Measurements from ENCODE around the gene AOPEP.
A peak's percentile ranks its signal among the peaks of the same experiment; 100 is the strongest.

The AOPEP gene

GRCh38 chr9:95048225-95049087, 322.0 kb downstream of the AOPEP start:
- peak; percentile 49 for DNase-seq

- no peak for DNase-seq
Observed at GRCh38 chr9:95049761-95050160, 323.3 kb downstream of the AOPEP start.

- DNase-seq, result no peak
Observed at GRCh38 chr9:95053611-95054570, 327.4 kb downstream of the AOPEP start.

- no peak for DNase-seq
Observed at GRCh38 chr9:95055334-95055850, 328.9 kb downstream of the AOPEP start.

- DNase-seq, result no peak
Observed at GRCh38 chr9:95055851-95056551, 329.5 kb downstream of the AOPEP start.

DNA sequence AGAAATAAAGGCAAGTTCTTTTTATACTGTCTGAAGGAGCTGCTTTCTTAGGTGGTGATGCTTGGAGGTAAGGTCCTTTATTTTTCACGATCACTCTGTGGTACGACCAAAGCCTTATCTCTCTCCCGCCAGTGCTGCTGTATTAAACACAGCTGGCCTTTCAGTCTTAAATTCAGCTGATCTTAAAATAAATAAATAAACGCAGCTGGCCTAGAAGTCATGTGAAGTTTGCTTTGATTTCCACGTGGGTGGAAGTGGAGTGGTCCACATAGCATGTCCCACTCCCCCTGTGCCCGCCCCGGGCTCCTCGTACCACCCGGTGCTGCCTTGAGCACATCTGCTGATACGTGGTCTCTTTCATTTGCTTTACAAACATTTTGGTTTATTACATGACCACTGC, 330.6 kb downstream of the AOPEP start:
- DNase-seq, result no peak

DNA sequence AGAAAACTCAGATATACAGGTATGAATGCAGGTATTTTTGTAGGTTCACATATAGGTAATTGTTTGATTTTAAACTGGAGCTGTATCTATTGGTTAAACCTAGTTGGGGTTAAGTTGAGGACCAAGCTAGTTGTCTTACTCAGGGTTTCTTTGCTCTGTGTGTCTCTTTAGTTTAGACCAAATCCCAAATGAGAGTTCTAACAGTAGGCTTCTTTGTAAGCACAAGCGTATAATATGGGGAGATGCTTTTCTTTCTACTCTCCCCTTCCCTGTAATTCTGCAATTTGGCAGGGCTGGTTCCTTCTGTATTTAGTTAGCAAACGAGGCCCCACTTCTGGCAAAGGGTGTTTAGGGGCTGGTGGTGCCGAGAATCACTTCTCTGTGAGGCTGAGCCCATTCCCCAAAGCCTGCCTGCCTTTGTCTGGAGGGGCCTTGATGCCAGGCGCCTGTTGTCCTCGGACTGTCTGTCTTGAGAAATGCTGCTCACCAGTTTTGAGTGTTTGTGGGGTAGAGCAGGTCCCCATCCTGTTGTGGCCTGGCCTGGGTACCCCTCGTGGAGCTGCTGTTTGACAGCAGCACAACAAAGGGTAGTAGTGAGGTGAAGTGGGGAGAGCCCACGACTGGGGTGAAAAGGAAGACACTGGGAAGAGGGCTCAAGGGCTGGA, 331.8 kb downstream of the AOPEP start:
- DNase-seq, result no peak

GRCh38 chr9:95058795-95059386, 332.4 kb downstream of the AOPEP start:
- no peak for DNase-seq

DNA sequence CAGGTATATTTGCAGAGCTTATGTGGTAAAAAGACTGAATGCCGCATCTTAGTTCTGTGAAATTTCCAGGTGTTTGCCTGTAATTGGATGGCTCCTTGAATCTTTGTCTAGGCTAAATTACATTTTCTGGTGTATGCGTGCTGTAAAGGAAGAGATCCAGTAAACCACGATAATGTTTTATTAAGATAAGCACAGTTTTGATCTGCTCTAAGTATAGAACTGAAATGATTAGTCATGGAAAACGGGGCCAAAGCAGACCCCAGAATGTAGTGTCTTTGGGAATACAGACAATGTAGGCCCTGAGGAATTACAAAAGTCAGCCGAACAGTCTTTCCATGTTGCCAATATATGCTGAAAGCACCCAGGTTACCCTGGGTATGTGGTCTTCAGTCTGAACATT, 333.7 kb downstream of the AOPEP start:
- no peak for DNase-seq

DNA sequence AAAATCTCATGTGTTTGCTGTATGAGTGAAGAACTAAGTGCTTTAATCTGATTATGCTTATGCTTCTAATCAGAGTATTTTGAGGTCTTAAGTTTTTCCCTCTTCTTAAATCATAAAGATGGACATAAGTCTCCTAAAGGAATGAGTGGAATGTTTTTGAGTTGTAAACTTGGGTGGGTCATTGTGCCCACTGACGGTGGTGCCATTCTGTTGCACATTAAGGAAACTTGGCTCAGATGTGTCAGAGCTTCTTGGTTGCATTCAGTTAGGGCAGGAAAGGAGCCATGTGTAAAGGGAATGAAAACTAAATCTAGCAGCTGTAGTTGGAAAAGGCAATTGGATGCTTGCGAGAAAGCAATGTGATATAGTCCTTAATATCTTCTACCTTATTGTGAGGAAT, 334.4 kb downstream of the AOPEP start:
- DNase-seq, result no peak

DNA sequence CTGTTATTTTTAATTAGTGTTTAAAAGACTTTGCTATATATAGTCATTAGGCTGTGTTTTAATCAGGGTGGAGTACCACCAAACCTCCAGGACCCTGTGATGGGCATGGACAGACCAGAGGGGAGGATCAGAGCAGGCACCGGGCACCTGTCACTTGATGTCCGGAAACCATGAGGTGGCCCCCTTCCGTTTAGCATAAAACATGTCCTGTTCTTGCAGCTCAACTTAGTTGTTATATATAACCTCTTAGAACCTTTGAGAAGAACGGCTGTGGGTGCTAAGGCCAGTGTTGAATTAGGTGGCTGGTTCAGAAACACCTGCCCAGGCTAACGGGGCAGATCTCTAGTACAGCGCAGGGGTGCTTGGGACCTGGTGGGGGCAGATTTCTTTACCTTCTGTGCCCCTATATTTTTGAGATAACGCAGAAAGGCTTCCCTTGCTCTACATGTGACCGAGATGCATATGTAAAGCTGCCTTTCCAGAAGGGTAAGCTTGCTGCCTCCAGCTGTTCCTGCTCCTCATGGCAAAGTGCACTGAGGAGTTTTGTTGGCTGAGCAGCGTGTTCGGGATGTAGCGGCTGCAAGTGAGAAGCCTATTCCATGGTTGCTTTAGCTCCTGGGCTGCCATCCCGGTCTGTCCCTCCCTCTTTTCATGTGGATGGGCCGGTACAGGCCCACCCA, 335.6 kb downstream of the AOPEP start:
- no peak for DNase-seq

DNA sequence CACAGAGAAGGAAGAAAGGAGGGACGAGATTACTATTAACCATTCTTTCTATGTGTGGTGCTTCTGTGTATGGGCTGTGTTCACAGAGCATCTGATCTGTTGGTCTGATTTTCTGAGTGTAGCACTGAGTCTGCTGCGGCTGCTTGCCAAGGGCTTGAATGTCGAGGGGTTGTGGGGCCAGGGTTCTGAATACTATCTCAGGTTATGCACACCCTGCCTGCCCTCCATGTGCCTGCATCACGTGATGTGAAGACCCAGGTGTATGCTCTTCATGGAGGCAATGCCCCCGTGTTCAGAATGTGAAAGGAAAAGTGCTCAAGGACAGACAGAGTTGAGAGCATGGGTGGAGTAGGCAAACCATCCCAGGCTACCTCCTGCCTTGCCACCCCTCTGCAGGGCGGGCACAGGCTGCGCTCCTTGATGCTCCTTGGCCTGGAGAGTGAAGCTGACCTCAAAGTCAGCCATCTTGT, 336.1 kb downstream of the AOPEP start:
- no peak for DNase-seq

- no peak for DNase-seq
Observed at GRCh38 chr9:95063300-95063699, 336.8 kb downstream of the AOPEP start.

DNA sequence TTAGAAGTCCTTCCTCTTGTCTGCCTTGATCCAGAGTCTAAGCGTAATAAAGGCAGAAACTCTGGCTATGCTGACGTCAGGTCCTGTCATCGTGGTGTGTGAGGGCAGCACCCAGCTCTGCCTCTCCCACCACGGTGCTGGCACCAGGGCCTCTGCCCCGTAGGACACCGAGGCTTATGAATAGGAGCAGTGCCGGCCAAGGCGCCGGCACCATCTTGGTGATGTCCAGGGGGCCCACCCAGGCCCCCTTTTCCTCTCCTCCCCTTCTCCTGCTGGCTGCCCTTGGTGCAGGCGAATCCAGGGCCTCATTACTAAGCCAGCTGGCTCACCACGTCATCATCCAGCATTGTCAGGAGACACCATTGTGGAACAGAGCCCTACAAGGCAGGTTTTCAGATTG, 338.7 kb downstream of the AOPEP start:
- no peak for DNase-seq

GRCh38 chr9:95067057-95067456, 340.6 kb downstream of the AOPEP start:
- DNase-seq, result no peak

- DNase-seq, result no peak
Observed at GRCh38 chr9:95067897-95068296, 341.4 kb downstream of the AOPEP start.

- DNase-seq, result no peak
Observed at GRCh38 chr9:95070549-95071021, 344.1 kb downstream of the AOPEP start.

DNA sequence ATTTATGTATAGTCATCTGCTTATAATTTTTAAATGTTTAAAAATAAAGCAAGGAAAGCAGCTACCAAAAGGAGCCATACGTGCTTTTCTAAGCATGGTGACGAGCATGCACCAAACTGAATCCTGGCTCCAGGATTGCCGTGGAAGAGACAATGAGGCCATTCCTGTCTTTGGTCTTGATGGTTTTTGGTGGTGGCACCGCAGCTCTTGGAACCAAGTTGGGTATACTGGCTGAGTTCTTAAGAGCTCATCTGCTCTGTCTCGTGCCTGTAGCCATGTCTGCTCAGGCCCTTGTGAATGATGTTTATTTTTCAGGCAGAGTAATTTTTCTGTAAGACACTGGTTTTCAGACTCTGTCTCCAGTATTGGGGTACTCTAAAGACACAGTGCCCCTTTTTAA, 345.0 kb downstream of the AOPEP start:
- no peak for DNase-seq

- no peak for DNase-seq
Observed at GRCh38 chr9:95071925-95072324, 345.4 kb downstream of the AOPEP start.

GRCh38 chr9:95073042-95073607, 346.6 kb downstream of the AOPEP start:
- DNase-seq, result no peak

DNA sequence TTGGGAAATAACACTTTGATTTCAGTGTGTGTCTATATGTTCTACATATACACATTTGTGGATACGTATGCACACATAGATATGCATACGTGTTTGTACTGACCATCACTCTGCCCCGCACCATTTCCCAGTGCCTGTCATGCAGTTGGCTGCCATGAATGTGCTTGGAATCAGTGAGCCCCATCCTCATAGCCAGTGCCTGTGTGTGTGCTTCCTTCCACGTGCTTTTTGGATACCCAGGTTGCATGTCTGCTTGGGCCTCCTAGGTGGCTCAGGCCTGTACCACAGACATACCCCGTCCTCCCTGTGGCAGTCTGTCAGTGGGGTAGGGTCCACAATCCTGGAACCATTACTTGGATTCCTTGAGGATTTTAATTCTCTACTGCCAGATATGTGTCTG, 347.4 kb downstream of the AOPEP start:
- no peak for DNase-seq
